NCI-H2107 treated with DMSO at 0.1 percent for 48 hours (cell line): ENCODE results near the gene RPTOR.

Source experiments
- DNase-seq: peaks from one replicate; lab custom pipeline; 2025; ENCODE audit not compliant: unreplicated experiment; lab: John Stamatoyannopoulos, UW

Gene RPTOR

GRCh38 chr17:80660527-80661198 is 116.0 kb downstream of the RPTOR start:
- no peak for DNase-seq

- DNase-seq = no peak
Measured at GRCh38 chr17:80662557-80662956, 117.9 kb downstream of the RPTOR start.

- DNase-seq = peak; percentile 24
Measured at GRCh38 chr17:80663781-80664206, 119.2 kb downstream of the RPTOR start.

- no peak for DNase-seq
Measured at GRCh38 chr17:80664217-80664790, 119.7 kb downstream of the RPTOR start.

- no peak for DNase-seq
Measured at GRCh38 chr17:80665792-80666191, 121.2 kb downstream of the RPTOR start.

GRCh38 chr17:80666867-80667266 is 122.2 kb downstream of the RPTOR start:
- DNase-seq = no peak

- no peak for DNase-seq
Measured at GRCh38 chr17:80667462-80668277, 123.0 kb downstream of the RPTOR start.

- DNase-seq = no peak
Measured at GRCh38 chr17:80668375-80669148, 123.9 kb downstream of the RPTOR start.

- DNase-seq = no peak
Measured at GRCh38 chr17:80671039-80671824, 126.6 kb downstream of the RPTOR start.

GRCh38 chr17:80671825-80672110 is 127.1 kb downstream of the RPTOR start:
- no peak for DNase-seq

GRCh38 chr17:80673152-80673920 is 128.7 kb downstream of the RPTOR start:
- DNase-seq = no peak

- DNase-seq = no peak
Measured at GRCh38 chr17:80675438-80676095, 130.9 kb downstream of the RPTOR start.

- DNase-seq = no peak
Measured at GRCh38 chr17:80676096-80676466, 131.4 kb downstream of the RPTOR start.

- DNase-seq = no peak
Measured at GRCh38 chr17:80676564-80676963, 131.9 kb downstream of the RPTOR start.

GRCh38 chr17:80677214-80677756 is 132.6 kb downstream of the RPTOR start:
- DNase-seq = no peak

GRCh38 chr17:80679816-80680215 is 135.2 kb downstream of the RPTOR start:
- DNase-seq = no peak

- DNase-seq = no peak
Measured at GRCh38 chr17:80681215-80681614, 136.6 kb downstream of the RPTOR start.

- no peak for DNase-seq
Measured at GRCh38 chr17:80682372-80682771, 137.7 kb downstream of the RPTOR start.

GRCh38 chr17:80683625-80684104 is 139.0 kb downstream of the RPTOR start:
- no peak for DNase-seq
